Stomach smooth muscle (tissue), 2 donors: ENCODE measurements around the gene FTO.

Experiments used
- H3K27ac ChIP-seq: one replicate; pipeline ENCODE4 v1.7.0; 2013; ENCODE audit warnings: mild to moderate bottlenecking, low read length, inconsistent platforms
- H3K27me3 ChIP-seq, 2 donors: one replicate each; pipeline ENCODE4 v1.7.0; 2013; ENCODE audit warnings: low read length in 2 of 2; ENCODE audit not compliant: insufficient read depth in 2 of 2, control insufficient read depth in 1 of 2
- H3K36me3 ChIP-seq, 2 donors: one replicate each; pipeline ENCODE4 v1.7.0; 2013; ENCODE audit warnings: low read length in 2 of 2; ENCODE audit not compliant: control insufficient read depth in 2 of 2, insufficient read depth in 2 of 2
- H3K4me1 ChIP-seq: one replicate; pipeline ENCODE4 v1.7.0; 2013; ENCODE audit warnings: low read length; ENCODE audit not compliant: control insufficient read depth, insufficient read depth
- H3K4me3 ChIP-seq, 2 donors: one replicate each; pipeline ENCODE4 v1.7.0; 2013; ENCODE audit warnings: low read length in 2 of 2
- H3K9ac ChIP-seq, 2 donors: one replicate each; pipeline ENCODE4 v1.7.0; 2013; ENCODE audit warnings: low read length in 2 of 2, mild to moderate bottlenecking in 1 of 2
- H3K9me3 ChIP-seq, 2 donors: one replicate each; pipeline ENCODE4 v1.7.0; 2013; ENCODE audit warnings: low read length in 2 of 2; ENCODE audit not compliant: control insufficient read depth in 2 of 2
- donor health status: healthy.
- donor health status: Pancreatic carcinoma.

Gene FTO

DNA sequence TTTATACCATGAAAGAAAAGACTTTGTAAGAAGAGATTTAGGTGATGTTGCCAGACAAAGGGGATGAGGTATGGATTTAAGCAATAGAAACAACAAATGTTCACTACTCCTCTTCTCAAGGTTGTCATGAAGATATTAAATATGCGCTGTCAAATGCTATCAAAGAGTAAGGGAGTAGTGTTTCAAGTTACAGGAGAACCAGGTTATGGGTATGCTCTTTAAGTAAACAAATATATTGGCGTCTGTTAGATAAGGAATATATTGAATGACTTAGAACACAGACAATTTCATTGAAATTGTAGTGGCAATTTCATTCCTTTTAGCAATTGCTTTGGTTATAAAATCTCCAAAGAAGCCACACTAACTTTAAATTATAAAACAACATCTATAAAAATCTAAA, 229.0 kb downstream of the FTO start:
- peaks cover 0 to 3% of the 10 kb centered on the region in 2 donors for H3K36me3 ChIP-seq
- no peaks in the 10 kb centered on the region for H3K9me3 ChIP-seq
- no peak overlapping the region for H3K27ac ChIP-seq
- H3K9ac ChIP-seq = no peak overlapping the region
- H3K4me1 ChIP-seq = peaks cover 4% of the 10 kb centered on the region
- no peak overlapping the region for H3K4me3 ChIP-seq
- no peaks in the 10 kb centered on the region for H3K27me3 ChIP-seq

DNA sequence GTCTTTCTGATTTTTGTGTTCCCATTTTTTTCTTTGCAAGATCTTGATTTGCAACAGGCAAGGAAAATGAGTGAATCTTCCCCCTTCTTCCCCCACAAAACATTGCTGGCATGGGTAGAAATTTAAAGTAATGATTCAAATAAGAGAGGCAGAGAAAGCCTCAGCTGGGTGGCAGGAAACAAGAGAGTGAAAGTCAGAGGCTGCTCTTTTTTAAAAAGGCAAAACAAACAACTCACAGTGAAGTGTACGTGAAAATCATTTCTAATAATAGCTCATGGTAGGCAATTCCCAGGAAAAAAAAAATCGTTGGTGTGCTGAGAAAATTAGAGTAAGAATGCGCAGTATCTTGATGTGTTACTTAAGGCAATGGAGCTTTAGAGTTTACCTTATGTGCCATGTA, 229.5 kb downstream of the FTO start:
- no peak overlapping the region for H3K27ac ChIP-seq
- H3K4me1 ChIP-seq = peaks cover 4% of the 10 kb centered on the region
- H3K9me3 ChIP-seq = no peaks in the 10 kb centered on the region
- no peak overlapping the region for H3K9ac ChIP-seq
- no peak overlapping the region for H3K4me3 ChIP-seq
- H3K27me3 ChIP-seq = no peaks in the 10 kb centered on the region
- H3K36me3 ChIP-seq = peaks cover 0 to 3% of the 10 kb centered on the region in 2 donors

DNA sequence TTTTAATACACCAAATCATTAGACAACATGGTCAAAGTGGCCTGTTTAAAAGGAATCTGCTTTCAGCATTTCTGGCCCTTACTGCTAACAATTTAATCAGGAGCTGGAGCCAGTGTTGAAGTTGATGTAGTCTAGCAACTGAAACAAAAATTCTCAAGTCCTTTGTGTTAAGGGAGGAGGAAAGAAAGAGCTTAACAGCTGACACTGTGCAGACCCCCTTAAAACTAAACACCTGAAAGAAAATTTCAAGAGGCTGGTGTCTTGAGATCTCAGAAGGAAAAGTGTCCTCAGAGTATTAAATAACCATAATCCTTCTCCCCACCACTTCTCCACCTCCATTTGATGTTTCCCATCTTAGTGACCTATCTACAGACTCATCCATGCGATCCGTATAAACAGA, 232.1 kb downstream of the FTO start:
- no peak overlapping the region for H3K9ac ChIP-seq
- peaks cover 0 to 3% of the 10 kb centered on the region in 2 donors for H3K36me3 ChIP-seq
- peaks cover 4% of the 10 kb centered on the region for H3K4me1 ChIP-seq
- no peaks in the 10 kb centered on the region for H3K27me3 ChIP-seq
- no peak overlapping the region for H3K4me3 ChIP-seq
- no peaks in the 10 kb centered on the region for H3K9me3 ChIP-seq
- no peak overlapping the region for H3K27ac ChIP-seq

DNA sequence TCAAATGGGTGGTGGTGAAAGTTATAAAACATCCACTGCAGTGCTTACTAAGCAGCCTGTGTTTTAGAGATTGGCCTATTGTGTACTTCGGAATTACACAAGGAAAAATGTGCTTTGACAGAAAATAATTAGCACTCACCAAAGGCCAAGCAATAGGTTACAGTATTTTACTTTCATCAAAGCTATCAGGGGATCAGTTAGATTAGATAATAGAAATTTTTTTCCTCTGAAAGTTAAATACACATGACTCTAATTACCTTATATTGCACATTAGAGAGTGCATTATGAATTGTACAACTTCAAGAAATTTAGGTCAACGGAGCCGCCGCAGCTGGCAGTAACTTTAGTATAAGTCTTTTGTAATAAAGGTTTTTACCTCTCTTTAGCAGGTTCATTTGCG, 232.6 kb downstream of the FTO start:
- H3K27me3 ChIP-seq = no peaks in the 10 kb centered on the region
- H3K9ac ChIP-seq = no peak overlapping the region
- H3K36me3 ChIP-seq = peaks cover 0 to 3% of the 10 kb centered on the region in 2 donors
- H3K4me3 ChIP-seq = no peak overlapping the region
- H3K9me3 ChIP-seq = no peaks in the 10 kb centered on the region
- no peak overlapping the region for H3K27ac ChIP-seq
- H3K4me1 ChIP-seq = peaks cover 4% of the 10 kb centered on the region

DNA sequence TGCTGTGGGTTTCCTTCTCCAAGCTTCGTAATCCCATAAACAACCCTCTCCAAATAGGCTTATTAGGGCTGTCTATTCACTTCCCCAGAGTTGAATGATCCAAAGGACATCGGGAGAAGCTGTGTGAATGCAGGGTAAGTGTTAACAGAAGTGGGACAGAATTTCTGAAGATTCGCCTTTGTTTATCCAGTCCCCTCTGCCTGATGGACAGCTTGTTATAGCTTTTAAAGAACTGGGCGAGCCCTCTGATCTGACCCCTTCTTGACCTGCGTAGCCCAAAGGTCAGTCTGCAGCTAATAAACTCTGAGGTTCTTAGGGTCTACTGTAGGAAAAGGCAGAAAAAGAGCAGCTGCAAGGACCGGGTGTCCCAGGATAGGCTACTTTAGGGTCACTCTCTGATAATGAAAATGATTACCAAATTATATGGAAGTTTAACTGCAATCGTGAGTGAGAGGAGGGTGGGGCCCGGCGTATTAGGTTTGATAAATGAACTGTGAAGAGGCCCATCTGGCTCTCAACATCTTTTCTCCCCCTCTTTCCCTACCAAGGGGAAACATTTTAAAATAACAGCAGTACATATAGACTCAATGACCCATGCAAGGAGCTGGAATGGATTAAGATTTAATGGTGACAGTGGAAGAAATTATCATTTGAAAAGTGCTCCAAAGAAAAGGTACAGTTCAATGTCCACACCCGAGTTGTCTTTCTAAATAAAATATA, 233.4 kb downstream of the FTO start:
- no peaks in the 10 kb centered on the region for H3K9me3 ChIP-seq
- H3K9ac ChIP-seq = no peak overlapping the region
- H3K4me3 ChIP-seq = no peak overlapping the region
- H3K27me3 ChIP-seq = no peaks in the 10 kb centered on the region
- peaks cover 0 to 3% of the 10 kb centered on the region in 2 donors for H3K36me3 ChIP-seq
- peaks cover 4% of the 10 kb centered on the region for H3K4me1 ChIP-seq
- H3K27ac ChIP-seq = no peak overlapping the region

DNA sequence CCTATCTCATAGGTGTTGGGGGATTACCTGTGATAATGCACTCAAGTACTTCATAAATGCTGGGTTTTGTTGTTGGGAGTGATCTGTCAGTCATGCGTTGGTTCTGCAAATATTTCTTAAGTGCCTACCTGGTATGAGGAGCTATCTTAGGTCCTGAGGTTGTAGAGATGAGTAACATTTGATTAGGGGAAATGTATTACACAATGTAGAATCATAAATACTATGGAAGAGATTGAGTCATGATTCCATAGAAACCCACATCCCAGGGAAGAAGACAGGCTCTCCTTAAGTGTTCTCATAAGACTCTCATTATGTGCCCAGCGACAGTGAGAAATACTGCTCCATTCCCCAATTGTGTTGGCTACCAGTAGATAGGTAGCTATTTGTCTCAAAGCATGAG, 240.1 kb downstream of the FTO start:
- Histone ChIP-seq H3K4me3 (no peak overlapping the region), H3K27me3 (no peaks in the 10 kb centered on the region), H3K9me3 (no peaks in the 10 kb centered on the region), H3K9ac (no peak overlapping the region), H3K36me3 (no peaks in the 10 kb centered on the region), H3K4me1 (no peaks in the 10 kb centered on the region), H3K27ac (no peak overlapping the region)

DNA sequence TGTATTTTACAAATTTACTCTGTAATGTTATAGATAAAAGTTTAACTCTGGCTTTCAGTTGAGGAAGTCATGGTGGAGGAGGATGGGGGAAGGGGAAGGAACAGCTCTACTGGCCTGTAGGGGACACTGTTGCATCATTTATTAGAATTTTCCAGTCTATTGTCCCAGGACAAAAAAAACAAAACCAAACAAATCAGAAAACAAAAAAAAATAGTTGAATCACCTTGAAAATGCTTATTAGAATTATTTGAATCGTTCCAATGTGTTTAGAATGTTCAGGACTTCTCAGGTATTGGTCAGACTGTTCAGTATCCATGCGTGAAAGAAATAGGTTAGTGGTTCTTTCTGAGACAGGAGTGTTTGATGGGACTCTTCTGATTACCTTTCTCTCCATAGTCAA, 242.0 kb downstream of the FTO start:
- Histone ChIP-seq H3K27me3 (no peaks in the 10 kb centered on the region), H3K4me3 (no peak overlapping the region), H3K9me3 (no peaks in the 10 kb centered on the region), H3K27ac (no peak overlapping the region), H3K4me1 (no peaks in the 10 kb centered on the region), H3K36me3 (no peaks in the 10 kb centered on the region), H3K9ac (no peak overlapping the region)

DNA sequence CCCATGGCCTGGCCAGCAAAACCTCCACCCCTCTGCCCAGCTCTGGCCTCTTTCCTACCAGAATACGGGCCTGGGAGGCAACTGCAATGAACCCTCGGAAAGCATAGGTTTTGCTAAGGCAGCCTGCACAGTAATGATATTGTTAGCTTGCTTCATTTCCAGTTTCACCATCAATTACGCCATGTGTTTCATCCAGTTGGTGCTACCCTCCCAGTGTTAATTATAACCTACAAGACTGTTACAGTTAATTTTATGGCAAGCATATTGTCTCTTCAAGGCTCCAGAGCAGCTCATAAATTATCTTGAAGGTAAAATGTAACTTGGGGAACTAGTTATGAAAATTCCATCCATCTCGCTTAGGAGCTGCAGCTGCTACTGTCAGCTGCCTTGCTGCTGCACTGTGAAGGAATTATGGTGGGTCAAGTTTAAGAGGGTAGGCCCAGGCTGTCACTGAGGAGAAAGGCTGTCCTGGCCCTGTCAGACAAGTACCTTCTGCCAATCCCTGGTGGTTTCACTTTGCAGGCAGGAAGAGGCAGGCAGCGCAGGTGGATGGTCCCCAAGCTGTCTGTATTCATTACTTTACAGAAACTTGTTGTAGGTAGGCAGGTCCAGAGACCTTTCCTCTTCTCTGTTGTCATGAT, 242.9 kb downstream of the FTO start:
- H3K27me3 ChIP-seq = no peaks in the 10 kb centered on the region
- H3K36me3 ChIP-seq = no peaks in the 10 kb centered on the region
- no peak overlapping the region for H3K9ac ChIP-seq
- no peak overlapping the region for H3K27ac ChIP-seq
- H3K4me1 ChIP-seq = no peaks in the 10 kb centered on the region
- H3K9me3 ChIP-seq = no peaks in the 10 kb centered on the region
- no peak overlapping the region for H3K4me3 ChIP-seq

DNA sequence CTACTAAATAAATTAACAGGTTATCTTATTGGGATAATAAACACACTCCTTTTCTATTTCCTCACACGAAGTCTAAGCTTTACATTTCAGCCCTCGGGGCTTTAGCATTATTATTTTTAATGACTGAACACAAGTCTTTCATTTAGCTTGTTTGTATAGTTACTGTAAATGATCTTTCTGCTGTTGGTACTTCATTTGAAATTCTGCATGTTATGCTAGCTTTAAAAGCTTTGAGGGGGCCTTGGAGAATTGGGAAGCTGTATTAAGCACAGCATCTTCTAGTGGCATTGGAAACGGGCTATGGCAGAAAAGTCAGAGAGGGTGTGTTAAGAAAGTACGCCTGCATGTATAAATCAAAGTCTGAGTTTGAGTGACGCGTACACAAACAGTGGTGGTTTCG, 243.7 kb downstream of the FTO start:
- Histone ChIP-seq H3K4me1 (no peaks in the 10 kb centered on the region), H3K9ac (no peak overlapping the region), H3K9me3 (no peaks in the 10 kb centered on the region), H3K27me3 (no peaks in the 10 kb centered on the region), H3K4me3 (no peak overlapping the region), H3K27ac (no peak overlapping the region), H3K36me3 (no peaks in the 10 kb centered on the region)

DNA sequence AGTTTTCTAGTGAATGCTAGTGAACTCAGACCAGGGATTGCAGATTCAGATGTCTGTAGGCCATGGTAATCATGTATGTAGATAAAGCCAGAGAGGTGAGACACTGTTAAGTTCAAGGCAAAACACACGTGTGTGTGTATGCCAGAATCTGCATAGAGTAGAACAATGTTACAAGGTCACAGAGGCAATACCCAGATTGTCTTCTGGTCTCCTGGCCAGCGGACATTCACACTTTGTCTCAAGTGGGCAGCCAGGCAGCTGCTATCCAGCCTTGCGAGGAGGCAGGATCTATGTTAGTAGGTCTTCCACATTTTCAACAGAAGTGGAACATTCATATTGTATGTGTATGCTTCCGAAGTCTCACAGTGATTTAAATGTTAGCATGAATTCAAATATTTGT, 244.4 kb downstream of the FTO start:
- no peak overlapping the region for H3K4me3 ChIP-seq
- no peak overlapping the region for H3K27ac ChIP-seq
- H3K4me1 ChIP-seq = no peaks in the 10 kb centered on the region
- H3K9me3 ChIP-seq = no peaks in the 10 kb centered on the region
- no peaks in the 10 kb centered on the region for H3K27me3 ChIP-seq
- H3K9ac ChIP-seq = no peak overlapping the region
- no peaks in the 10 kb centered on the region for H3K36me3 ChIP-seq

DNA sequence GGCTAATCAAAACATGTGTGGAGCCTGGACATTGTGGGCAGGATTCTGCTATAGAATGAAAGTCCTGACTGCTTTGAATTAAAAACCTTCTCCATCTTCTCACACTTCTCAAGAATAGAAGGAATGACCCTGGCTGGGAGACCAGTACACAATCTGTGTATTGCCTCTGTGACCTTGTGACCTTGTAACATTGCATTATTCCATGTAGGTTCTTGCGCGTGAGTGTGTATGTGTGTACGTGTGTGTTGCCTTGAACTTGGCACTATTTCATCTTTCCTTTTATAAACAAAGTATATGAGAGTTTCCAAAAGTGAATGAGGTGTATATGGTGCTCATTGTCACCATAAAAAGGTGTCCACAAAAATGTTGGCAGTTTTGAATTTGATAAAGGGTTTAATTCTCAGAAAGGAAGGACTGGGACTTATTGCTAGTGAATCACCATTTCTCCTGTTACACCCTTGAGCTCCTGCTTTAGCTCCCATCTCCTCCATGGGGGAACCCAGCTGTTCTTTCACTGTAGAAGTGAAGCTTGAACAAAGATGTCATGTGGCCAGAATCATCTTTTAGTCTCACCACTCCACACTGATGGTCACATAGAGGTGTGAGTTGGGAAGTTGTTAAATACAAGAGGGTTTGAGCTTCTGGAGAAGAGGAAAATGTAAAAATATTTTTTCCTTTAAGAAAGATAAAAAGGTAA, 244.9 kb downstream of the FTO start:
- Histone ChIP-seq H3K4me3 (no peak overlapping the region), H3K9ac (no peak overlapping the region), H3K27ac (no peak overlapping the region), H3K4me1 (no peaks in the 10 kb centered on the region), H3K36me3 (no peaks in the 10 kb centered on the region), H3K9me3 (no peaks in the 10 kb centered on the region), H3K27me3 (no peaks in the 10 kb centered on the region)
